MM.1S (cell line): ENCODE measurements around the gene CHTF8.

Experiments used
- CTCF ChIP-seq: fragments of 300-600 bp; sonication (generic); IDR thresholded peaks from 2 replicates; pipeline ENCODE4 v1.5.1; 2016; ENCODE audit warnings: antibody characterized with exemption, low read length, mixed read lengths
- EZH2phosphoT487 ChIP-seq: fragments of 300-600 bp; sonication (generic); IDR thresholded peaks from 2 replicates; pipeline ENCODE4 v1.6.1; 2018; ENCODE audit warnings: antibody characterized with exemption, low read length

- TF ChIP-seq CTCF (no peak), EZH2phosphoT487 (no peak)
Observed at GRCh38 chr16:69145658-69146057, 13.3 kb upstream of the CHTF8 start.
